ENCODE results near the gene STEAP3. TPM values are rescaled to one million over a fixed set of nuclear protein-coding genes. Genes with fewer than 3 reads are reported as not detected.

STEAP3 gene
- 8.9 and 68.3 TPM in 2 replicates for total RNA-seq

GRCh38 chr2:119223521-119224390 is at the start of gene STEAP3:
Gene STEAP3, plus strand, starts transcription at chr2:119223834. Its CDS starts 7,179 bp downstream, at chr2:119231013.

Other genes with a start within 250 kb of the STEAP3 start
- not detected in 2 replicates for gene C1QL2, start 65.1 kb upstream of the STEAP3 start, total RNA-seq
- 5.1 and 9.9 TPM in 2 replicates for gene C2orf76, start 143.0 kb downstream of the STEAP3 start, total RNA-seq
- 55.7 and 86.9 TPM in 2 replicates for gene DBI, start 143.1 kb downstream of the STEAP3 start, total RNA-seq
- gene TMEM37, start 208.0 kb downstream of the STEAP3 start, total RNA-seq: 0.43 TPM in 1 of 2 replicates, not detected in the other